A673 (cell line): Measurements from ENCODE around the gene CRP.

Experiments used
- CTCF ChIP-seq: fragments of 300-800, 200-600 bp; sonication (generic); conservative IDR thresholded peaks from 2 replicates; pipeline ENCODE4 v1.5.1; 2017; ENCODE audit warnings: low read depth, mild to moderate bottlenecking, antibody characterized with exemption, low read length, moderate library complexity, mixed read lengths
- EZH2 ChIP-seq: fragments of 200-600 bp; sonication (generic); IDR thresholded peaks from 2 replicates; pipeline ENCODE4 v1.6.1; 2017; ENCODE audit warnings: borderline replicate concordance, low read depth, mild to moderate bottlenecking, mixed read lengths, antibody characterized with exemption, low read length; ENCODE audit not compliant: poor library complexity, severe bottlenecking

GRCh38 chr1:159686599-159687299, 27.6 kb downstream of the CRP start:
- no peak for TF ChIP-seq CTCF
- no peak for TF ChIP-seq EZH2
